Tibial nerve (tissue), 4 donors: ENCODE measurements around the gene FOXRED2. TPM values are rescaled to one million over a fixed set of nuclear protein-coding genes. Genes with fewer than 3 reads are reported as not detected.

Experiments
- DNase-seq, 2 donors: peaks; one replicate each; pipeline ENCODE4 v3.0.0-alpha.2; 2019; ENCODE audit warnings: low spot score in 2 of 2
- H3K27ac ChIP-seq, 4 donors: fragments of 200-600 bp; sonication (generic) in 3 of 4; one replicate each; pipeline ENCODE4 v1.5.1; 2017 to 2019; ENCODE audit warnings: mild to moderate bottlenecking in 1 of 4
- H3K27me3 ChIP-seq, 2 donors: fragments of 200-600 bp; sonication (generic) in 1 of 2; one replicate each; pipeline versions ENCODE4 v1.5.1 to v1.6.0; 2017 to 2019
- H3K36me3 ChIP-seq, 3 donors: fragments of 200-600 bp; sonication (generic); one replicate each; pipeline ENCODE4 v1.5.1; 2018 to 2019
- H3K4me1 ChIP-seq, 4 donors: fragments of 200-600 bp; sonication (generic) in 3 of 4; one replicate each; pipeline ENCODE4 v1.5.1; 2017 to 2019
- H3K4me3 ChIP-seq, 4 donors: fragments of 200-600 bp; sonication (generic) in 3 of 4; one replicate each; pipeline ENCODE4 v1.5.1; 2017 to 2019; ENCODE audit warnings: mild to moderate bottlenecking in 1 of 4, moderate library complexity in 1 of 4
- H3K9me3 ChIP-seq, 4 donors: fragments of 200-600 bp; sonication (generic) in 3 of 4; one replicate each; pipeline ENCODE4 v1.5.1; 2017 to 2019
- CTCF ChIP-seq, 5 experiments: fragments of 200-600 bp in 3 of 5; fragments of 450-650 bp in 2 of 5; sonication (generic) in 3 of 5; IDR thresholded peaks; one replicate each; pipeline ENCODE4 v1.5.1; 2016 to 2019; ENCODE audit warnings: antibody characterized with exemption in 5 of 5, mild to moderate bottlenecking in 3 of 5, moderate library complexity in 2 of 5
- EP300 ChIP-seq, 2 donors: sonication (generic); formaldehyde crosslinking; IDR thresholded peaks; one replicate each; pipeline ENCODE4 v1.6.1; 2017; ENCODE audit warnings: antibody characterized with exemption in 2 of 2, mild to moderate bottlenecking in 1 of 2
- POLR2A ChIP-seq, 2 donors: fragments of 450-650 bp; IDR thresholded peaks; one replicate each; pipeline ENCODE4 v1.6.1; 2017; ENCODE audit warnings: antibody characterized with exemption in 2 of 2, mild to moderate bottlenecking in 2 of 2, moderate library complexity in 2 of 2
- WGBS, 2 donors: methylation state at CpG; one replicate each; pipeline ENCODE4 v1.1.5; 2018; 5-methylcytosine and 5-hydroxymethylcytosine counted together
- total RNA-seq, 4 donors: library from RNA; depleted of rRNA; stranded (reverse); fragments of >200 nt; gene quantifications; one replicate each; pipeline ENCODE4 v1.1.0, GENCODE V29; 2016

The FOXRED2 gene
- total RNA-seq, 4 donors from 2014 or later = 3.1 to 13.7 (median 13.1) TPM

GRCh38 chr22:36478966-36479365 is 27.9 kb downstream of the FOXRED2 start:
- TF ChIP-seq POLR2A (IDR thresholded peaks at IDR 0.05) (no peak), CTCF (IDR thresholded peaks at IDR 0.05) (no peak), EP300 (IDR thresholded peaks at IDR 0.05) (no peak)
- DNase-seq = no peak
- H3K27ac ChIP-seq = no peak overlapping the region
- no peaks in the 10 kb centered on the region for H3K27me3 ChIP-seq
- peaks cover 0 to 42% (median 13%) of the 10 kb centered on the region in 4 donors for H3K4me1 ChIP-seq
- WGBS, 2 donors = 94 to 97% methylated on average over 4 of the region's 4 CpGs
- H3K4me3 ChIP-seq = no peak overlapping the region
- H3K9me3 ChIP-seq = no peaks in the 10 kb centered on the region
- peaks cover 4 to 63% (median 22%) of the 10 kb centered on the region in 3 donors for H3K36me3 ChIP-seq

- no peak for DNase-seq
- WGBS, 2 donors = 92 to 97% methylated on average over 6 of the region's 6 CpGs
- TF ChIP-seq EP300 (IDR thresholded peaks at IDR 0.05) (no peak), CTCF (IDR thresholded peaks at IDR 0.05) (no peak), POLR2A (IDR thresholded peaks at IDR 0.05) (no peak)
- Histone ChIP-seq H3K4me1 (peaks cover 0 to 35% (median 3%) of the 10 kb centered on the region in 4 donors), H3K9me3 (no peaks in the 10 kb centered on the region), H3K4me3 (no peak overlapping the region), H3K27ac (no peak overlapping the region), H3K36me3 (peaks cover 4 to 96% (median 22%) of the 10 kb centered on the region in 3 donors), H3K27me3 (no peaks in the 10 kb centered on the region)
Measured at GRCh38 chr22:36475341-36475740, 31.5 kb downstream of the FOXRED2 start.

GRCh38 chr22:36472689-36473088 is 34.2 kb downstream of the FOXRED2 start:
- Histone ChIP-seq H3K9me3 (no peaks in the 10 kb centered on the region), H3K27ac (no peak overlapping the region), H3K27me3 (no peaks in the 10 kb centered on the region), H3K4me3 (no peak overlapping the region), H3K4me1 (peaks cover 0 to 39% (median 4%) of the 10 kb centered on the region in 4 donors), H3K36me3 (peaks cover 4 to 77% (median 22%) of the 10 kb centered on the region in 3 donors)
- TF ChIP-seq POLR2A (IDR thresholded peaks at IDR 0.05) (no peak), EP300 (IDR thresholded peaks at IDR 0.05) (no peak), CTCF (IDR thresholded peaks at IDR 0.05) (no peak)
- DNase-seq = no peak
- 78 to 80% methylated on average over 13 of the region's 13 CpGs for WGBS, 2 donors

GRCh38 chr22:36471341-36471821 is 35.5 kb downstream of the FOXRED2 start:
- no peak overlapping the region for H3K4me3 ChIP-seq
- peaks cover 5 to 77% (median 19%) of the 10 kb centered on the region in 3 donors for H3K36me3 ChIP-seq
- no peak for DNase-seq
- 86% methylated on average over 14 of the region's 14 CpGs for WGBS, 2 donors
- H3K27me3 ChIP-seq = no peaks in the 10 kb centered on the region
- peak overlapping the region in 2 of 4 donors; percentile 7 to 29 for H3K27ac ChIP-seq
- H3K4me1 ChIP-seq = peaks cover 0 to 51% (median 4%) of the 10 kb centered on the region in 4 donors
- no peak for TF ChIP-seq POLR2A (IDR thresholded peaks at IDR 0.05)
- no peak for TF ChIP-seq CTCF (IDR thresholded peaks at IDR 0.05)
- TF ChIP-seq EP300 (IDR thresholded peaks at IDR 0.05) = no peak
- H3K9me3 ChIP-seq = no peaks in the 10 kb centered on the region

- Histone ChIP-seq H3K27ac (peak overlapping the region in 1 of 4 donors; percentile 29), H3K36me3 (peaks cover 4 to 77% (median 15%) of the 10 kb centered on the region in 3 donors), H3K4me1 (peaks cover 0 to 53% (median 4%) of the 10 kb centered on the region in 4 donors), H3K4me3 (no peak overlapping the region), H3K9me3 (no peaks in the 10 kb centered on the region), H3K27me3 (no peaks in the 10 kb centered on the region)
- 72 to 77% methylated on average over 10 of the region's 10 CpGs for WGBS, 2 donors
- no peak for DNase-seq
- no peak for TF ChIP-seq POLR2A (IDR thresholded peaks at IDR 0.05)
- TF ChIP-seq CTCF (IDR thresholded peaks at IDR 0.05) = no peak
- TF ChIP-seq EP300 (IDR thresholded peaks at IDR 0.05) = no peak
Measured at GRCh38 chr22:36470994-36471331, 35.9 kb downstream of the FOXRED2 start.
